ENCODE results near the gene CGA. TPM values are rescaled to one million over a fixed set of nuclear protein-coding genes. Genes with fewer than 3 reads are reported as not detected.

CGA gene
- total RNA-seq, 1 donor from 2014 or later = 0.43 TPM

DNA sequence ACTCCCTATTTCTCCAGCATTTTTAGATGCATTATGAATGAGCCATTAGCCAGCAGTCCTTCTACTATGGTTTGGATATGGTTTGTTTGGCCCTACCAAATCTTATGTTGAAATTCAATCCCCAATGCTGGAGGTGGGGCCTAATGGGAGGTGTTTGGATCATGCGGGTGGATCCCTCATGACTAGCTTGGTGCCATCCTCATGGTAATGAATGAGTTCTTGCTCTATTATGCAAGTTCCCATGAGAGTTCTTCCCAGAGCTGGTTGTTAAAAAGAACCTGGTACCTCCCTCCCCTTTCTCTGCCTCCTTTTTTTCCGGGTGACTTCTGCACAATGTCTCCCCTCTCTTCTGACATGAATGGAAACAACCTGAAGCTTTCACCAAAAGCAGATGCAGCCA, 6.2 kb upstream of the CGA start:
- Mint-ChIP-seq H3K36me3 (no peaks in the 10 kb centered on the region), H3K4me1 (ENCODE audit: unreplicated experiment) (no peaks in the 10 kb centered on the region), H3K4me3 (no peak overlapping the region), H3K27ac (no peak overlapping the region), H3K27me3 (no peaks in the 10 kb centered on the region), H3K9me3 (no peaks in the 10 kb centered on the region)
- TF ChIP-seq CTCF (conservative IDR thresholded peaks at IDR 0.05) = no peak
- no peak for DNase-seq (ENCODE audit: extremely low spot score, unreplicated experiment)

GRCh38 chr6:87100216-87100615, 5.3 kb upstream of the CGA start:
- Mint-ChIP-seq H3K27ac (no peak overlapping the region), H3K27me3 (no peaks in the 10 kb centered on the region), H3K4me1 (ENCODE audit: unreplicated experiment) (no peaks in the 10 kb centered on the region), H3K4me3 (no peak overlapping the region), H3K36me3 (no peaks in the 10 kb centered on the region), H3K9me3 (no peaks in the 10 kb centered on the region)
- DNase-seq (ENCODE audit: extremely low spot score, unreplicated experiment) = no peak
- no peak for TF ChIP-seq CTCF (conservative IDR thresholded peaks at IDR 0.05)

DNA sequence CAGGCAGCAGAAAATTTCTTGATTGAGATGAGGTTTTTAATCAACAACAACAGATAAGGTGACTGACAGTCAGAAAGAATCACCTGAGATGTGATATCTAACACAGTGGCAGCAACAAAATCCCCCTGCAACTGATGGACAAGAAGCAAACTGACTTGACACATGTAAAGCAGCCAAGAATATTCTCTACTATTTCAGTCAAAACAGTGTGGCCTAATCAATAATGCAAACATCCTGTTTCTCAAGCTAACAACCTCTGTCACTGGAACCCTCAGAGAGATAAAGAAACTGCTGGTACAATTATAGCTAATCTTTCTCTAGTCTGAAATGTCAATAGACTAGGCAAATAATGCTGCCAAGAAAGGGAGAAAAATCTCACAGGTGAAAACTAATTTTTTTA, 4.6 kb upstream of the CGA start:
- no peak overlapping the region for H3K27ac Mint-ChIP-seq
- peaks cover 6% of the 10 kb centered on the region for H3K27me3 Mint-ChIP-seq
- no peak for TF ChIP-seq CTCF (conservative IDR thresholded peaks at IDR 0.05)
- DNase-seq (ENCODE audit: extremely low spot score, unreplicated experiment) = no peak
- H3K4me3 Mint-ChIP-seq = no peak overlapping the region
- H3K4me1 Mint-ChIP-seq (ENCODE audit: unreplicated experiment) = no peaks in the 10 kb centered on the region
- no peaks in the 10 kb centered on the region for H3K36me3 Mint-ChIP-seq
- no peaks in the 10 kb centered on the region for H3K9me3 Mint-ChIP-seq

DNA sequence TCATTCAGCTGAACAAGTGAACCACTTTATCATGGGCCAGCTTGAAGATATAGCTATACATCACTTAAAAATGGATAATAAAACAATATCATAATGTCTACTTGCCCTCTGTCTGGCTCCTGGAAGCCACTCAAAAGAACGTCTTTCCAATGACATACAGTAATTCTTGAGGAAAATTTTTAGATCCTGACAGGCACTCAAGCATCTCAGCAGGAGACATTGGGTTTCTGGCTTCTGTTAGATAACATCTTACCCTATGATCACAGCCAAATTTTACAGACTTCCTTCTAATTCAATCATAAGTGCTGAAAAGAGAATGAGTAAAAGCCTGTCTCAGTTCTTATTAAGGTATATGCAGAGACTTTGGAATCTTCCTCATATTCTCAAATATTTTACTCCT, 330 bp downstream of the CGA start:
- Mint-ChIP-seq H3K36me3 (no peaks in the 10 kb centered on the region), H3K27me3 (peaks cover 12% of the 10 kb centered on the region), H3K4me3 (no peak overlapping the region), H3K4me1 (ENCODE audit: unreplicated experiment) (no peaks in the 10 kb centered on the region), H3K27ac (no peak overlapping the region), H3K9me3 (no peaks in the 10 kb centered on the region)
- DNase-seq (ENCODE audit: extremely low spot score, unreplicated experiment) = no peak
- TF ChIP-seq CTCF (conservative IDR thresholded peaks at IDR 0.05) = no peak

- no peaks in the 10 kb centered on the region for H3K4me1 Mint-ChIP-seq (ENCODE audit: unreplicated experiment)
- no peak overlapping the region for H3K27ac Mint-ChIP-seq
- H3K27me3 Mint-ChIP-seq = peaks cover 12% of the 10 kb centered on the region
- no peak for TF ChIP-seq CTCF (conservative IDR thresholded peaks at IDR 0.05)
- no peak overlapping the region for H3K4me3 Mint-ChIP-seq
- H3K36me3 Mint-ChIP-seq = no peaks in the 10 kb centered on the region
- no peak for DNase-seq (ENCODE audit: extremely low spot score, unreplicated experiment)
- H3K9me3 Mint-ChIP-seq = no peaks in the 10 kb centered on the region
Measured at GRCh38 chr6:87093651-87094050, 1.3 kb downstream of the CGA start.

DNA sequence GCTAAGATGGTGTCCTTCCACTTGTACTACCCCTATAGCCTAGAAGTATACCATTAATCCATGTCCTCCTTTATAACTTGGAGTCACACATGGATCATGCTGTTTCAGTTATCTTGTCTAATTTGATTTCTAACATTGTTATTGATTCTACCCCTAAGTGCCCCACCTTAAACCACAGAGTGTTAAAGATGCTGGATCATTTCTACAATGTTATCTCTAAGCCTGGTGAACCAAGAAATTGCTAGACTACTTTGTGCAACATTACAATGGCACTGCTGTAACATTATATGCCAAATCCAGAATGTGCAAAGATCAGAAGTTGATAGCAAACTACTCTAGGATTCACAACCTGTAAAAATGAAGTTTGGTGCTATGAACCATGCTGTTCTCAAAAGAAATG, 1.7 kb downstream of the CGA start:
- H3K27me3 Mint-ChIP-seq = peaks cover 12% of the 10 kb centered on the region
- DNase-seq (ENCODE audit: extremely low spot score, unreplicated experiment) = no peak
- no peaks in the 10 kb centered on the region for H3K9me3 Mint-ChIP-seq
- no peak for TF ChIP-seq CTCF (conservative IDR thresholded peaks at IDR 0.05)
- no peaks in the 10 kb centered on the region for H3K36me3 Mint-ChIP-seq
- no peaks in the 10 kb centered on the region for H3K4me1 Mint-ChIP-seq (ENCODE audit: unreplicated experiment)
- H3K4me3 Mint-ChIP-seq = no peak overlapping the region
- no peak overlapping the region for H3K27ac Mint-ChIP-seq

Data from type B pancreatic cell (in vitro differentiated cells).